Measurements from ENCODE around the gene EFHD2.
A peak's percentile ranks its signal among the peaks of the same experiment; 100 is the strongest.

Gene EFHD2

DNA sequence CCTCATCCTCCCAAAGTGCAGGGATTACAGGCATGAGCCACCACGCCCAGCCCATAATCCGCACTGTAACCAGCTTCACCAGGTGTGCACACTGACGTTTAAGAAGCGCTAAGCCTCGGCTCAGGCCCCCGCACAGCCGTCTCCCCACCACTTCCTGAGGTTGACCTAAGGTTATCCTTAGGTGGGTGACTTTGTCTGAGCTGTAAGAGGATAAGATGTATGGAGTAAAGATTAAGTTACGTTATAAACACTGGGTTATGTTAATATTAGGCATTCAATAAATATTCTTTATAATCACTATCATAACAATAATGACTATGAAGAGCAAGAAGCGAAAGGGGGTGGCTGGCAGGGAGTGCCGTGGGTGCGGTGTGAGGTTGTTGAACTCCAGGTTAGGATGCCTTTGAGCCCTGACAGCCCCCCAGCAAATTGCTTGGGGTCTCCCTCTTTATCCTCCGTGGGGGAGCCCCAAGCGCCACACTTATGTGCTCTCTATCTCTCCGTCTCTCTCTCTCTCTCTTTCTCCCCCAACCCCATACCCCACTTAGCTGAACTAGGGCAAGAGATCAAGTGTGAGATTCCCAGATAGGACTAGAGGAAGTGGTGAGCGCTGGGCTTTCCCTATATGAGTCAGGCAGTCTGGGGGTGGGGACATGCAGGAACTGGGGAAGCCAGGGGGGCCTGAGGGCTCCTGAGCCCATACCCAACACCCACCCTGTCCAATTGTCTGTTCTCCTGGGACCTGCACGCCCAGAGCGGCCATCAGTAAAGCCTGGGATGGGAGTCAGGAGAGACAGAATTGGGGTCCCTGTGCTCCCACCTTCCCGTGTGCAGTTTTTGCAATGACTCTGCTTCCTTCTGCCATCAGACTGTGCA, 7.6 kb downstream of the EFHD2 start:
- WGBS, 2 donors (ENCODE audit: extremely low coverage in 2 of 2, insufficient read length in 2 of 2, insufficient replicate concordance in 1 of 2) = no CpG with 5 or more reads among the region's 18 CpGs
- DNase-seq (ENCODE audit: low spot score) = no peak

DNA sequence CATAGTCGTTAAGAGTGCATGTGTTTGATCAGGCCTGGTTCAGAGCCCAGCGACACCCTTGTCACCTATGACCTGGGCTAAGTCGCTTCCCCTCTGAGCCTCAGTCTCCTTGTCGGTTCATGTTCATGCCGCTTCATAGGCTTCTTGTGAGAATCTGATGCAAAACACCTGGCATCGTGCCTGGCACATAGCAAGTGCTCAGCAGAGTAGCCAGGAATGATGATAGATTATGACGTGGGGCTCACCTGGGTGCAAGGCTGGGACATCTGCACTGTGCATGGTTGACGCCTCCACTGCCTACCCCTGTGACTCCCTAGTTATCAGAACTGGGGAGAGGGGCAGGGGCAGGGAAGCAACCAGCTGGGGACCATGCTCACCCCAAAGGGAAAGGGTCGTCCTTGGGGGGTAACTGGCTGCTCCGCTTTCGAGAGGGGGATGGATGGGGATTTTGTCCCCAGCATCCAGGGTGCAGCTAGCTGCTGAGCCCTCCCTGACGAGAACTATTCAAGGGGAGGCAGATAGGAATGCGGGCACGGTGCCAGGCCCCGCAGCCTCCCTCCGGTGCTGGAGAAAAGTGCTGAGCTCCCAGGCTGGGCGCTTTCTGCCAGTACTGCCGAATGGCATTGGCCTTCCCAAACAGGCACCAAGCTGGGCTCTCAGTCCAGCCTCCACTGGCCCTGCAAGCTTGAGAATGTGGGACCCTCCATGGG, 9.3 kb downstream of the EFHD2 start:
- Histone ChIP-seq H3K27me3 (ENCODE audit: control insufficient read depth in 3 of 3, insufficient read depth in 3 of 3, low read depth in 1 of 3, low read length in 3 of 3) (no peaks in the 10 kb centered on the region), H4K8ac (ENCODE audit: low read depth, low read length) (no peak overlapping the region), H2AFZ (ENCODE audit: low read length) (no peak overlapping the region), H4K91ac (ENCODE audit: low read depth, low read length, poor library complexity) (no peak overlapping the region), H3K18ac (ENCODE audit: low read length) (peak overlapping the region; percentile 13), H2BK12ac (ENCODE audit: low read length) (no peak overlapping the region), H2BK15ac (ENCODE audit: low read length) (no peak overlapping the region), H2AK5ac (ENCODE audit: low read depth, low read length) (peak overlapping the region; percentile 57), H3K27ac (replicated peaks; ENCODE audit: low read length) (no peak overlapping the region), H3K9me3 (replicated peaks in 1 of 2; ENCODE audit: control insufficient read depth in 2 of 2, insufficient read depth in 1 of 2, low read depth in 1 of 2, low read length in 2 of 2) (peaks cover 0 to 5% of the 10 kb centered on the region in 2 donors), H3K4me1 (ENCODE audit: control insufficient read depth in 2 of 2, insufficient read depth in 1 of 2, low read depth in 1 of 2, low read length in 2 of 2) (no peaks in the 10 kb centered on the region), H2BK5ac (ENCODE audit: low read length) (no peak overlapping the region), H2BK120ac (ENCODE audit: low read depth, low read length) (no peak overlapping the region), H3K36me3 (replicated peaks in 1 of 2; ENCODE audit: control insufficient read depth in 2 of 2, insufficient read depth in 2 of 2, low read length in 2 of 2) (no peaks in the 10 kb centered on the region), H3K4me2 (ENCODE audit: insufficient read depth, low read length, poor library complexity, severe bottlenecking) (no peak overlapping the region), H3K14ac (ENCODE audit: low read length) (no peak overlapping the region), H3K4ac (ENCODE audit: low read length) (no peak overlapping the region), H3K79me1 (ENCODE audit: low read depth, low read length) (no peaks in the 10 kb centered on the region), H3K23ac (ENCODE audit: low read depth, low read length, poor library complexity) (peak overlapping the region; percentile 25), H3K4me3 (ENCODE audit: low read length in 2 of 2) (no peak overlapping the region), H3K9ac (ENCODE audit: low read depth, low read length, poor library complexity) (no peak overlapping the region)
- WGBS, 2 donors (ENCODE audit: extremely low coverage in 2 of 2, insufficient read length in 2 of 2, insufficient replicate concordance in 1 of 2) = no CpG with 5 or more reads among the region's 18 CpGs
- no peak for DNase-seq (ENCODE audit: low spot score)

More for the DNA sequence above, 7.6 kb downstream of the EFHD2 start:
- Histone ChIP-seq H3K4me3 (ENCODE audit: low read length in 2 of 2) (no peak overlapping the region), H3K27ac (replicated peaks; ENCODE audit: low read length) (no peak overlapping the region), H2AK5ac (ENCODE audit: low read depth, low read length) (no peak overlapping the region), H3K9ac (ENCODE audit: low read depth, low read length, poor library complexity) (no peak overlapping the region), H4K8ac (ENCODE audit: low read depth, low read length) (no peak overlapping the region), H2BK5ac (ENCODE audit: low read length) (no peak overlapping the region), H3K79me1 (ENCODE audit: low read depth, low read length) (no peaks in the 10 kb centered on the region), H3K27me3 (ENCODE audit: control insufficient read depth in 3 of 3, insufficient read depth in 3 of 3, low read depth in 1 of 3, low read length in 3 of 3) (no peaks in the 10 kb centered on the region), H3K18ac (ENCODE audit: low read length) (no peak overlapping the region), H3K36me3 (replicated peaks in 1 of 2; ENCODE audit: control insufficient read depth in 2 of 2, insufficient read depth in 2 of 2, low read length in 2 of 2) (no peaks in the 10 kb centered on the region), H3K4me2 (ENCODE audit: insufficient read depth, low read length, poor library complexity, severe bottlenecking) (no peak overlapping the region), H2BK15ac (ENCODE audit: low read length) (no peak overlapping the region), H2BK12ac (ENCODE audit: low read length) (no peak overlapping the region), H3K14ac (ENCODE audit: low read length) (no peak overlapping the region), H2AFZ (ENCODE audit: low read length) (no peak overlapping the region), H3K23ac (ENCODE audit: low read depth, low read length, poor library complexity) (no peak overlapping the region), H3K9me3 (replicated peaks in 1 of 2; ENCODE audit: control insufficient read depth in 2 of 2, insufficient read depth in 1 of 2, low read depth in 1 of 2, low read length in 2 of 2) (peaks cover 0 to 5% of the 10 kb centered on the region in 2 donors), H4K91ac (ENCODE audit: low read depth, low read length, poor library complexity) (no peak overlapping the region), H3K4ac (ENCODE audit: low read length) (no peak overlapping the region), H3K4me1 (ENCODE audit: control insufficient read depth in 2 of 2, insufficient read depth in 1 of 2, low read depth in 1 of 2, low read length in 2 of 2) (no peaks in the 10 kb centered on the region), H2BK120ac (ENCODE audit: low read depth, low read length) (no peak overlapping the region)

DNA sequence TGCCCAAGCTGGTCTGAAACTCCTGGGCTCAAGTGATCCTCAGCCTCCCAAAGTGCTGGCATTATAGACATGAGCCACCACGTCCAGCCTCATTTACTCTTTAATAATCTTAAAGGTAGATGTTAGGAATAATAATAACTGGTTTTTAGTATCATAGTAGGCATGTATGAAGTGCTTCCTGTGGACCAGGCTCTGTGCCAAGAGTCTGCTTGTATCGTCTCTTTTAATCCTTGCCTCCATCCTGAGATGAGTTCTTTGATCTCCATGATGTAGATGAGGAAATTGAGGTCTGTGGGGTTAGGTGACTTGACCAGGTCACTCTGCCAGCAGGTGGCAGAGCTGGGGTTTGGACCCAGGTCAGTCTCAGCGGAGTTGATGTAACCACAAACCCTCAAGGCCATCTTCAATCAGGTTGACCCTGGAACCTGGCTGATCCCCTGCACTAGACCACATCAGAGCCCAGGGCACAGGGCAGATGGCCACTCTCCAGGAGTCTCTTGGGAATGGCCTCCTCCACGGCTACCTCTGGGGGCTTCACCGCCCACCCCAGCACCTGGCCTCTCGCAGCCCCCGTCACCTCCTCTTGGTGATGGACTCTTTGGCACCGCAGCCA, 11.3 kb downstream of the EFHD2 start:
- Histone ChIP-seq H3K18ac (ENCODE audit: low read length) (no peak overlapping the region), H2AK5ac (ENCODE audit: low read depth, low read length) (no peak overlapping the region), H3K23ac (ENCODE audit: low read depth, low read length, poor library complexity) (no peak overlapping the region), H3K9ac (ENCODE audit: low read depth, low read length, poor library complexity) (no peak overlapping the region), H4K91ac (ENCODE audit: low read depth, low read length, poor library complexity) (no peak overlapping the region), H3K4ac (ENCODE audit: low read length) (no peak overlapping the region), H2BK12ac (ENCODE audit: low read length) (no peak overlapping the region), H2BK5ac (ENCODE audit: low read length) (no peak overlapping the region), H3K27me3 (ENCODE audit: control insufficient read depth in 3 of 3, insufficient read depth in 3 of 3, low read depth in 1 of 3, low read length in 3 of 3) (no peaks in the 10 kb centered on the region), H2BK120ac (ENCODE audit: low read depth, low read length) (no peak overlapping the region), H4K8ac (ENCODE audit: low read depth, low read length) (no peak overlapping the region), H3K79me1 (ENCODE audit: low read depth, low read length) (no peaks in the 10 kb centered on the region), H2AFZ (ENCODE audit: low read length) (no peak overlapping the region), H2BK15ac (ENCODE audit: low read length) (no peak overlapping the region), H3K27ac (replicated peaks; ENCODE audit: low read length) (no peak overlapping the region), H3K36me3 (replicated peaks in 1 of 2; ENCODE audit: control insufficient read depth in 2 of 2, insufficient read depth in 2 of 2, low read length in 2 of 2) (no peaks in the 10 kb centered on the region), H3K4me2 (ENCODE audit: insufficient read depth, low read length, poor library complexity, severe bottlenecking) (no peak overlapping the region), H3K14ac (ENCODE audit: low read length) (no peak overlapping the region), H3K4me3 (ENCODE audit: low read length in 2 of 2) (no peak overlapping the region), H3K4me1 (ENCODE audit: control insufficient read depth in 2 of 2, insufficient read depth in 1 of 2, low read depth in 1 of 2, low read length in 2 of 2) (no peaks in the 10 kb centered on the region), H3K9me3 (replicated peaks in 1 of 2; ENCODE audit: control insufficient read depth in 2 of 2, insufficient read depth in 1 of 2, low read depth in 1 of 2, low read length in 2 of 2) (peaks cover 0 to 5% of the 10 kb centered on the region in 2 donors)
- no CpG with 5 or more reads among the region's 8 CpGs for WGBS, 2 donors (ENCODE audit: extremely low coverage in 2 of 2, insufficient read length in 2 of 2, insufficient replicate concordance in 1 of 2)
- no peak for DNase-seq (ENCODE audit: low spot score)

DNA sequence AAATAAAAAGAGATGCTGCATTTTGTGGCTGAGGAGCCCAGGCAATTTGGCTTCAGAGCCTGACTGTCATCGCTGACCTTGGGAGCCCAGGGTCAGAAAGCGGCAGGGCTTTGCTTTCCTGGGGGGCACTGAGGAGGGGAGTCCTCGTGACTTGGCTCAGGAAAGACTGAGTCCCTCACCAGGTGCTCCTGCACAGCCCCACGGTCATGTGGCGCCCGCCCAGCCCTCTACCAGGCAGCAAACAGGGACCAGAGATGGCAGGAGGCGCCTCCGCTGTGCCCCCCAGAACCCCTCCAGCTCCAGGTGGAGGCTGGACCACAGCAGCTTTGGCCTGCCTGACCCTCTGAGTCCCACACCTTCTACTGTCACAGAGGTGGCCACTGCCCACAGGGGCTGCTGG, 13.2 kb downstream of the EFHD2 start:
- no peak overlapping the region for H3K27ac ChIP-seq (replicated peaks; ENCODE audit: low read length)

More for the DNA sequence above, 13.2 kb downstream of the EFHD2 start:
- peaks cover 3 to 6% of the 10 kb centered on the region in 2 donors for H3K4me1 ChIP-seq (ENCODE audit: control insufficient read depth in 2 of 2, insufficient read depth in 1 of 2, low read depth in 1 of 2, low read length in 2 of 2)
- peak overlapping the region; percentile 74 for H2AK5ac ChIP-seq (ENCODE audit: low read depth, low read length)
- no peaks in the 10 kb centered on the region for H3K27me3 ChIP-seq (ENCODE audit: control insufficient read depth in 3 of 3, insufficient read depth in 3 of 3, low read depth in 1 of 3, low read length in 3 of 3)
- H3K23ac ChIP-seq (ENCODE audit: low read depth, low read length, poor library complexity) = peak overlapping the region; percentile 40
- no peak overlapping the region for H3K9ac ChIP-seq (ENCODE audit: low read depth, low read length, poor library complexity)
- no peak overlapping the region for H3K4ac ChIP-seq (ENCODE audit: low read length)
- peak overlapping the region; percentile 72 for H2BK5ac ChIP-seq (ENCODE audit: low read length)
- H4K8ac ChIP-seq (ENCODE audit: low read depth, low read length) = no peak overlapping the region
- no peak overlapping the region for H3K14ac ChIP-seq (ENCODE audit: low read length)
- H2BK15ac ChIP-seq (ENCODE audit: low read length) = no peak overlapping the region
- H3K4me2 ChIP-seq (ENCODE audit: insufficient read depth, low read length, poor library complexity, severe bottlenecking) = no peak overlapping the region
- peaks cover 0 to 5% of the 10 kb centered on the region in 2 donors for H3K9me3 ChIP-seq (replicated peaks in 1 of 2; ENCODE audit: control insufficient read depth in 2 of 2, insufficient read depth in 1 of 2, low read depth in 1 of 2, low read length in 2 of 2)
- no peak overlapping the region for H2BK120ac ChIP-seq (ENCODE audit: low read depth, low read length)
- no peaks in the 10 kb centered on the region for H3K79me1 ChIP-seq (ENCODE audit: low read depth, low read length)
- no peak overlapping the region for H4K91ac ChIP-seq (ENCODE audit: low read depth, low read length, poor library complexity)
- no peak overlapping the region for H3K4me3 ChIP-seq (ENCODE audit: low read length in 2 of 2)
- no peaks in the 10 kb centered on the region for H3K36me3 ChIP-seq (replicated peaks in 1 of 2; ENCODE audit: control insufficient read depth in 2 of 2, insufficient read depth in 2 of 2, low read length in 2 of 2)
- H2AFZ ChIP-seq (ENCODE audit: low read length) = no peak overlapping the region
- no peak for DNase-seq (ENCODE audit: low spot score)
- peak overlapping the region; percentile 70 for H3K18ac ChIP-seq (ENCODE audit: low read length)
- no peak overlapping the region for H2BK12ac ChIP-seq (ENCODE audit: low read length)
- no CpG with 5 or more reads among the region's 8 CpGs for WGBS, 2 donors (ENCODE audit: extremely low coverage in 2 of 2, insufficient read length in 2 of 2, insufficient replicate concordance in 1 of 2)

Data from neuronal stem cell (in vitro differentiated cells).